GM15510 (cell line): ENCODE data around the gene MGME1.

Experiments
- POLR2A ChIP-seq: IDR thresholded peaks from 3 replicates; pipeline ENCODE4 v1.6.1; 2011; ENCODE audit warnings: borderline replicate concordance; ENCODE audit not compliant: insufficient read length; ENCODE audit errors: extremely low read depth

MGME1 gene

DNA sequence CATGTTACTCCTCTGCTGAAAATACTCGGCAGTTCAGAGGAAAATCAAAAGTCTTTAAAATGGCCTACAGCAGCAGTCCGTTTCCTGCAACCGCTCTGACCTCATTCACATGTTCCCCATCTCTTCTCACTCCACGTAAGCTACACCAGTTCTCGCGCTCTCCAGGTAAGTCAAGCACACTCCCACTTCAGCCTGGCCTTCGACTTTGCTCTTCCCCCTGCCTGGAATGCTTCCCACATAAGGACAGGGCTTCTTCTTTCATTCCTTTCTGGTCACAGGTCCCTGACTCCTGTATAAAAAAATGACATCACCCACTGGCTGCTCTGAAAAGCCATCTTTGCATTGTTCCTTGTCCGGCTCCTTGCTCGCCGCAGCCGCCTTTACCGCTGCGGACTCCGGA, 42.7 kb downstream of the MGME1 start:
- TF ChIP-seq POLR2A: no peak

DNA sequence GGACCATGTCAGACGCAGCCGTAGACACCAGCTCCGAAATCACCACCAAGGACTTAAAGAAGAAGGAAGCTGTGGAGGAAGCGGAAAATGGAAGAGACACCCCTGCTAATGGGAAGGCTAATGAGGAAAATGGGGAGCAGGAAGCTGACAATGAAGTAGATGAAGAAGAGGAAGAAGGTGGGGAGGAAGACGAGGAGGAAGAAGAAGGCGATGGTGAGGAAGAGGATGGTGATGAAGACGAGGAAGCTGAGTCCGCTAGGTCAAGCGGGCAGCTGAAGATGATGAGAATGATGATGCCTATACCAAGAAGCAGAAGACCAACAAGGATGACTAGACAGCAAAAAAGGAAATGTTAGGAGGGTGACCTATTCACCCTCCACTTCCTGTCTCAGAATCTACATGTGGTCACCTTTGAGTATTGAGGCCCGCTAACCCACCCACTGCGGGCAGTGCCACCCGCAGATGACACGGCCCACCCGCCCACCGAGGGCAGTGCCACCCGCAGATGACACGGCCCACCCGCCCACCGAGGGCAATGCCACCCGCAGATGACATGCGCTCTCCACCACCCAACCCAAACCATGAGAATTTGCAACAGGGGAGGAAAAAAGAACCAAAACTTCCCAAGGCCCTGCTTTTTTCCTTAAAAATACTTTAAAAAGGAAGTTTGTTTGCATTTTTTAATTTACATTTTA, 43.3 kb downstream of the MGME1 start:
- no peak for TF ChIP-seq POLR2A

DNA sequence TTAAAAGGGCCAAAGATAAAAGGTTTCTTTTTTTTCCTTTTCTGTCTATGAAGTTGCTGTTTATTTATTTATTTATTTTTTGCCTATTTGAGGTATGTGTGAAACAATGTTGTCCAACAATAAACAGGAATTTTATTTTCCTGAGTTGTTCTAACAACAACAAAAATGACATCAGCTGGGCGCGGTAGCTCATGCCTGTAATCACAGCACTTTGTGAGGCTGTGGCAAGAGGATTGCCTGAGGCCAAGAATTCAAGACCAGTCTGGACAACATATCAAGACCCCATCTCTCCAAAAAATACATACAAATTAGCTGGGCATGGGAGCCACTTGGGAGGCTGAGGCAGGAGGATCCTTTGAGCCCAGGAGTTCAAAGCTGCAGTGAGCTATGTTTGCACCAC, 44.1 kb downstream of the MGME1 start:
- no peak for TF ChIP-seq POLR2A

- TF ChIP-seq POLR2A: no peak
These were observed 45.6 kb downstream of the MGME1 start for GRCh38 chr20:18014411-18014810.

DNA sequence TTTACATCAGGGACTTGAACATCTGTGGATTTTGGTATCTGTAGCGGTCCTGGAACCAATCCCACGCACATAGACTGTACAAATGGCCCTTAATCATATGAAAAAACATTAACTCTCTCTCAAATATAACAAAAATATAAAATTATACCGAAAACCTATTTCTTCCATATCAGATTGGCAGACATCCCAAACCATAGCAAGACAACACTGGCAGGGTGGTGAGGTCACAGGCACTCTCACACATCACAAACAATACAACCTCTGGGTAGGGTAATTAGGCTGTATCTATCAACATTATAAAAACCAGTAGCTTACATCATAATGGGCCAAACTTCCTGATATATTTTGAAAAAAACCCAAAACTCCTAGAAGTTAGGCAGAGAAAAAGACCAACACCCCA, 48.0 kb downstream of the MGME1 start:
- TF ChIP-seq POLR2A: no peak

DNA sequence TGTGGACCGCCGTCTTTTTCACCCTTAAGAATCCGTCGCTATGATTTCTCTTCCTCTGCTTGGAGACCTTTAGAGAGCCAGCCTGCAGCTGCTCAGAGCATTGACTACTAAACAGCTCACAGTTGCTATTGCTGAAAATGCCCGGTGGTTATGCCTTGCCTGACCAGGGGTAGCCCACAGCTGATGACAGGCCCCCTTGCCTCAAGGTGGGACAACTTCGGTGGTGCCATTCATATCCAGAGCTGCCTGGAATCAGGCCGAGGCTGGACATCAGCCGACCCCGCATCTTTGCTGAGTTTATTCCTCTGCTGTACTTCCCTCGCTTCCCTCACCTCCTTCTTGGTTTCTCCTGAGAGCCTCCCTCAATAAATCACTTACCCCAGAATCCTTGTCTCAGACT, 49.3 kb downstream of the MGME1 start:
- TF ChIP-seq POLR2A: no peak

- TF ChIP-seq POLR2A: no peak
These were observed 50.2 kb downstream of the MGME1 start for GRCh38 chr20:18019068-18019467.

GRCh38 chr20:18020931-18021330, 52.1 kb downstream of the MGME1 start:
- no peak for TF ChIP-seq POLR2A

DNA sequence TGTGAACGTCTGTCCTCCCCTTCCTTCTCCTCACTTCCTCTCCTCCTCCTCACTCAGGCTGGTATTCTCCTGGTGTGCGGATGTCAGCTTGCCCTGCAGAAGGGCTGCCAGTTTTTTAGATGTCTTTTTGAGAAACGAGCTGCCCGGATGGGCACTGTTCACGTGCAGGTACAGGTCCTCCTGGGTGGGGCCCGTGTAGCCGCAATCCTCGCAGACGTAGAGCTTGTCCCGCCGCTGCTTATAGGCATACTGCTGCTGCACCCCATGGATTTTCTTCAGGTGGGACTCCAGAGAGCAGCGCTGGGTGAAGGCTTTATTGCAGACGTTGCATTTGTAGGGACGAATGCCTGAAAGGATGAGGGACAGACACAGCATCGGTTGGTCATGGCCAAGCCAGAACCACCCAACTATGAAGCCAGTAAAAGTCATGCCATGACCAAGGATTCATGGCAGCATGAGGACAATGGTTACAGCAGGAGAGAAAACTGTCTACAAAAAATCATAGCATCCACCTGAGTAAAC, 55.8 kb downstream of the MGME1 start:
- no peak for TF ChIP-seq POLR2A

DNA sequence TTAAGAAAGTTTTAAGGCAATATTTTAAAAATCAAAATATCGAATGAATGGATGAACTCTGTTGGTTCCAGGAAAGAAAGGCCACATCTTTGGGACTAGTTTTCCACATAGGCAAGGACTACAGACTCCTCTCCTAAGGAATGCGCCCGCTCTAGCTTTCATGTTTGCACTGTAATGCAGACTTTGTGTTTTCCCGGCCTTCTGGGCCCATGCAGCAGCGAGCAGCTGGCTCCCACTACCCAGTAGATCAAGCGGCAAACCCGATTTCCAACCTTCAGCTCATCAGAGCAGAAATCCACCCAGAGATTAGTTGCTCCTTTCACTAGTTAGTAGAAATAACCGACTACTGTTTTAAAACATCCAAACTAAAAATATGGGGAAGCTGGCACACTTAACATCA, 61.2 kb downstream of the MGME1 start:
- no peak for TF ChIP-seq POLR2A

GRCh38 chr20:18031050-18031449, 62.2 kb downstream of the MGME1 start:
- TF ChIP-seq POLR2A: no peak

- no peak for TF ChIP-seq POLR2A
These were observed 63.2 kb downstream of the MGME1 start for GRCh38 chr20:18031888-18032509.

- TF ChIP-seq POLR2A: no peak
These were observed 64.4 kb downstream of the MGME1 start for GRCh38 chr20:18032977-18033892.

DNA sequence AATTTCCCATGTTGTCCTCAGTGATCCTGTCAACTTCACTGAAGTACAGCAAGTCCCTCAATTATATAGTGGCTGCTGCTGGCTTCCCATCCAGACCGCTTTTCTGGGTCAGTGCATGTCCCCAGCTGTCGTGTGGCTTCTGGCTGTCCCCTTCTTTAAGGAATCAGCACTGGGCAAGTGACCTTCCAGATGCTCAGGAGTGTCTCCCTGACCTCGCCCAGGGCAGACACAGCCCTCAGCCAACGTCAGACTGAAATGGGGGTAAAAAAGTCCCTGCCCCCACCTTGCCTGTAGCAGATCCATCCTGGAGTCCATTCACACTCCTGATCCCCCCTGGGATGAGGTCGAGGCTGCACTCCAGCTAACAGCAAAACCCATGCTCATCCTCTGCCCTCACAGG, 65.2 kb downstream of the MGME1 start:
- no peak for TF ChIP-seq POLR2A

- TF ChIP-seq POLR2A: no peak
These were observed 70.2 kb downstream of the MGME1 start for GRCh38 chr20:18039063-18039462.
